Activated gamma-delta T cell treated with anti-CD3 and anti-CD28 coated beads, Interleukin-2, amount 50 U/mL, for 16 hours (primary cell): ENCODE results near the gene HECTD2.
"Not testable (repeated sequence)": the region's sequence is repeated elsewhere in the genome, so short reads cannot be mapped to it uniquely, and the experiment has no call there.

Source experiments
- DNase-seq: peaks from one replicate; pipeline ENCODE4 v3.0.0-alpha.2; 2020; ENCODE audit warnings: low read depth

HECTD2 gene

DNA sequence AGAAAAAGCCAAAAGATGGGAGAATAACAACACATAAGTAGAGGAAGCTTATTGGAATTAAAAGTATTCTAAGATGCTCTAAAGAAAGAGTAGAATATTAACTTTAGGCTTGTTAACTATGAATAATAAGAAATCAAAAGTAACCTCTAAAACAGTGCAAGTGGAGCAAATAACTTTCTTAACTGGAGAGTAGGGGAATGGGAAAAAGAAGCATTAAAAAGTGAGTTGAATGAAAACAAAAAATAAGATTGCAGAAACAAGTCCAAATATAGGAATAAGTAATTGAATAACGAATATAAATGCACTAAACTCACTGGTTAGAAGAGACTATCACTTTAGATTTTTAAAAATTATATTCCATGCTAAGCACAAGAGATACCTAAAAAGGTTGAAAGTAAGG is 63.9 kb downstream of the HECTD2 start:
- no peak for DNase-seq

DNA sequence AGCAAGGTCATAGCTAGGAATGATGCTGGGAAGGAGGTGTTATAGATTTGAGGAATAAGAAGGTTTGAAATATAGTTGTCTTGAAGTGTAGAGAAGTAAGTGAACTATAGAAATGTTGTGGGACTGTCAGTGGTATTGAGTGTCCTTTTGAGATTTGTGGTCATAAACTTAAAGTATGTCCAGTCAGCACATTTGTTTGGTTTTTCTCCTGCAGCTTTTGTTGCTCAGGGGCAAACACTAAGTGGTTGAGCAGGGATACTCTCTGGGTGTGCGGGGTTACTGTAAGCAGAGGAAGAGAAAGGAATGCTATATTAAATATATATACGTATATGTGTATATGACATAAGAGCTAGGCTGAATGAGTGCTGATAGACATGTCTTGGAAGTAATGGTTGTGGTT is 67.1 kb downstream of the HECTD2 start:
- DNase-seq: no peak

- no peak for DNase-seq
These were observed 69.4 kb downstream of the HECTD2 start for GRCh38 chr10:91479583-91479982.

GRCh38 chr10:91487911-91488582 is 77.9 kb downstream of the HECTD2 start:
- DNase-seq: no peak

DNA sequence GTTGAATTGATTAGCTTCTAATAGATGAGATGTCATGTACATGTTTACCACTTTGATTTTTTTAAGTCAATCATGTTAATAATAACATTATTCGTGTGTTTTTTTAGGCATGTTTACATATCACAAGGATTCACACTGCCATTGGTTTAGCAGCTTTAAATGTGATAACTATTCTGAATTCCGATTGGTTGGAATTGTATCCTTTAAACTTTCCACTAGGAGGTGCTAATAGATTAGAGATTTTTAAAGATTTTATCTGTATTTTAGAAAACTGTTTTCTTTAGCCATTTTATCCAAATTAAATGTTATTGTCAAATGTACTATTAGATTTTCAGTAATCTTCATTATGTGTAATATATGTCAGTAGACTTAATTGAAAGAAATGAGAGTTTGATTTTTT is 83.2 kb downstream of the HECTD2 start:
- no peak for DNase-seq

DNA sequence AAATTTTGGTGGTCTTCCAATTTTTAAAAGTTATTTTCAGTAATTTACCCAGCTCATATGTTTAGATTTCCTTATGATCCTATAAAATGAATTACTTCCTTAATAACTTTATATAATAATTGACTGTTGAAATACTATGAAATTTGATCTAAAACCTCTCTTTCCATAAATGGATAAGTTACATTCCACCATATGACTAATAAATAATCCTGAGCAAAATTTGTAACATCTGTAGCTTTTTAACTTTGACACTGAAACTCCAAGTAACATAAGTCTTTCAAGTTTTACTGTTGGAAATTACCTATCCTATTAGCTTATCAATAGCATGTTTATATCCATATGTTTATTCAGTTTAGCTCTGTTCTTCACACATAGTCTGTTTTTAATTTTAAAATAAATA is 85.3 kb downstream of the HECTD2 start:
- no peak for DNase-seq

GRCh38 chr10:91496016-91496415 is 85.9 kb downstream of the HECTD2 start:
- DNase-seq: no peak

- DNase-seq: no peak
These were observed 101.6 kb downstream of the HECTD2 start for GRCh38 chr10:91511549-91512330.

- no peak for DNase-seq
These were observed 102.3 kb downstream of the HECTD2 start for GRCh38 chr10:91512458-91512857.

DNA sequence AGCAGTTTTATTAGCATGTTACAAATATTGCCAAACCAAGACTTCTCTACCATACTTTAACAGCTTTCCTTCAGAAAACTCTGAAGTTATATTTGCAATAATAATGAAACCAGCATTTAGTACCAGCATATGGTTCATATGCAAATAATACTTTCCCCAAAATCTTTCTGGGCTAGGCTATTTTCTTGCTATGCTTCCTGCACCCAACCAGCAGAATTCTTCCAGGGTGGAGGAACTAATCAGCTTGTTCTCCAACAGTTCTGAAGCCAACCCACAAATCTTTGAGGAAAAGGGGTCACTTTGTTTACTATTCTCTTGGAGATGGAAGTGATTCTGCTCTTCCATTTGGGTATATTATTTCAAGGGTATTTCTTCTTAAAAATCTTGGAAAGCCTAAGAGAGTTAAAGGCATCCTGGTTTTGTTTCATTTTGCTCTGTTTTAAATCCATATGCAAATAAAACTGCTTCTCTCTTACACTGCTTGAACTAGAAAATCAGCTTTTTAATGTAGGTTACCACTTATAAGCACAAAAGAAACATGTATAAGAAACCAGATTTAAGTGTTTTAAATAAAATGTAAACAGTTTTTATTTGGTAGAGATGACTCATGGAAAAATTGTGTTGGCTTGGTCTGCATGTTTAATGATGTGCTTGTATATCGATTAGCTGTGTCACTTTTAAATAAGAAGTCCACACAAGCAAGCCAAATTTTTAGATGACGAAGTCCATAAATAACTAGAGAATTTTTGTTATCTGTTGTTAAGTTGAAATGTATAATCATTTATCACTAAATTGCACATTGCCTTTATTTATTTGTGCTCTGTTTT is 103.7 kb downstream of the HECTD2 start:
- no peak for DNase-seq

DNA sequence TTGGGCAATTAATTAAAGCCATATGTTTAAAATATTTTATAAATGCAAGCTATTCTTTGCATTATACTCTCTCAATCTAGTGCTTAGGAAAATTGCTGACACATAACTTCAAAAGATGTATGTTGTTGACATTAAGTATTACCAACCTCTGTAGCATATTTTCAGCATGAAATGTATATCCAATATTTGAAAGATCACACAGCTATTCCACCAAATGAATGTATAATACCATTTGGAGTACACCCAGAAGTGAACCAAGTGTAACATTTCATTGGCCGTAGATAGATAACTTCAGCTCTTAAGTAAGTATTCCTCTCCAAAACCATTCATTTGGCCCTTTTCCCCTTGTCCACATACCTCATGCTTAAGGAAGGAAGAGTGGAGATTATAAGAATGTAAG is 104.6 kb downstream of the HECTD2 start:
- DNase-seq: no peak

- no peak for DNase-seq
These were observed 107.2 kb downstream of the HECTD2 start for GRCh38 chr10:91517394-91517793.

GRCh38 chr10:91519899-91520514 is 109.9 kb downstream of the HECTD2 start:
- no peak for DNase-seq

DNA sequence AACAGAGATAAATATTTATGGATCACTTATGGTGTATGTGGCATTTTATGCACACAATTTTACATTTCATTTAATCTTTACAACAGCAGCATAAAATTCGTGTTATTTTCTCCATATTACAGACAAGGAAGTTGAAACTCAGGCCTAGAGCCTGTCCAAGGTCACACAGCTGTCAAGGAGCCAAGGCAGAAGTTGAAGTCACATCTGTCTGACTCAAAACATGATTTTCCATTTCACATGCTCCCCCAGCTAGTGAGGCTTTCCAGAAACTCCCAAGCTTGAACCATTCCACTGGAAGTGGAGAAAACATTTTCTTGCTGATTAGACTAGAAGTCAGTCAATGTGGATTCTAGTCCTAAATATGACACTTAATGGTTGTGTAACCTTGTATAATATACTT is 110.5 kb downstream of the HECTD2 start:
- no peak for DNase-seq

GRCh38 chr10:91521439-91521838 is 111.3 kb downstream of the HECTD2 start:
- DNase-seq: no peak

GRCh38 chr10:91525896-91526712 is 116.0 kb downstream of the HECTD2 start:
- no peak for DNase-seq

DNA sequence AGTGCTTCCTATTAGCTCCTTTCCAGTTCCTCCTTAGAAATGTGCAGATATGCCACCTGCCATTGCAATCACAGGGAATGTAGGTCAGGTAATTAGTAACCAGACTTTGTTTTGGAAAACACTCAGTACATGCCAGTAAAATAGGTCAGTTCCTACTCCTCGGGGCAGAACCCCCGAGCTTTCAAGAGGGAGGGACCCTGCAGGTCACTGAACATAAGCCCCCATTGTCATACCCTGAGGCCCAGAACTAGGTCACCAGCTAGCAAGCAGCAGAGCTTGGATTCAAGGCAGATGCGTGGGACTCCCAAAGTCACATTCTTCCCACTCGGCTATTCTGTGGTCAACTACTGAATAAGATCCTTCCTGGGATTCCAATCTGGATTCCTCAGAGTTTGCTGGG is 117.9 kb downstream of the HECTD2 start:
- DNase-seq: no peak

DNA sequence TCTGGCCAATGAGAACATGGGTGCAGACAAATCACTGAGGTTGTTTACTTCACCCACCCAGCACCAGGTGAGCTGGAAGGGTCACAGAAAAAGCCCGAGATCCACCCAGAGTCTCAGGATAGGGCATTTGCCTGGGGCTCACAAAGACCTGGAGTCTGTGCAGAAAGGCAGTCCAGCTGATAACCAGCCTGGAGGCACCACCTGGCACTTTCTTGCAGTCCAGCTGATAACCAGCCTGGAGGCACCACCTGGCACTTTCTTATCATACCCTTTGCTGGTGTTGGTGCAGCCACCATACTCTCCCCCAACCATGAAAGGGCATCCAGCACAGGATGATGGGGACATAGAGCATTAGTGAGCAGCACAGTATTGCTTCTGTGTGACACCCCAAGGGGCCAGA is 118.6 kb downstream of the HECTD2 start:
- DNase-seq: no peak

- DNase-seq: not testable (repeated sequence)
These were observed 124.6 kb downstream of the HECTD2 start for GRCh38 chr10:91534789-91535188.

DNA sequence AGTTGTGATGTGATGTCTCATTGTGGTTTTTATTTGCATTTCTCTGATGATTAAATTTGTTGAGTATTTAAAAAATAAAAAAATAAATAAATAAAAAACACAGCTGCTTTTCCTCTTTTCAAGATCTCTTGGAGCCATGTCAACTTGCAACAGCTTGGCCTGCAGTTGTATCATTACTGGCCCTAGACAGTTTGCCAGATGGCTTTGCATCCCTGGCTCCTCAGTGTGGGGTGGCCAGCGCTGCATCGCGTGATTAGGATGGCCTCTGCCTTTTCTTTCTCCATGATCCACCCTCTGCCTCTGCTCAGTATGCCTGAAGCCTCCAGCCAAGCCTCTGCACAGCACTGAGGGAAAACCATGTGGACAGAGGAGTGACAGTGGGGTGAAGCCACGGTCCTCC is 126.0 kb downstream of the HECTD2 start:
- no peak for DNase-seq

GRCh38 chr10:91536733-91537132 is 126.6 kb downstream of the HECTD2 start:
- DNase-seq: no peak
